ENCODE results near the gene IDH3G.
"Not testable (repeated sequence)": the region's sequence is repeated elsewhere in the genome, so short reads cannot be mapped to it uniquely, and the experiment has no call there.

Gene IDH3G

GRCh38 chrX:153763298-153763932 is 30.8 kb downstream of the IDH3G start:
- DNase-seq, result no peak

- no peak for DNase-seq
Measured at GRCh38 chrX:153762626-153763173, 31.5 kb downstream of the IDH3G start.

- DNase-seq, result no peak
Measured at GRCh38 chrX:153761863-153762262, 32.3 kb downstream of the IDH3G start.

- no peak for DNase-seq
Measured at GRCh38 chrX:153755136-153755535, 39.0 kb downstream of the IDH3G start.

- no peak for DNase-seq
Measured at GRCh38 chrX:153750127-153750774, 43.9 kb downstream of the IDH3G start.

GRCh38 chrX:153749017-153749416 is 45.2 kb downstream of the IDH3G start:
- not testable (repeated sequence) for DNase-seq

GRCh38 chrX:153746991-153747390 is 47.2 kb downstream of the IDH3G start:
- not testable (repeated sequence) for DNase-seq

- no peak for DNase-seq
Measured at GRCh38 chrX:153746359-153746758, 47.8 kb downstream of the IDH3G start.

- DNase-seq, result not testable (repeated sequence)
Measured at GRCh38 chrX:153745067-153745433, 49.1 kb downstream of the IDH3G start.

- peak in 7 of 56 donors; percentile 8 to 44 (median 32) for DNase-seq
Measured at GRCh38 chrX:153744210-153745066, 49.7 kb downstream of the IDH3G start.

GRCh38 chrX:153743468-153744209 is 50.5 kb downstream of the IDH3G start:
- not testable (repeated sequence) for DNase-seq

GRCh38 chrX:153742796-153743467 is 51.2 kb downstream of the IDH3G start:
- DNase-seq, result not testable (repeated sequence)

- not testable (repeated sequence) for DNase-seq
Measured at GRCh38 chrX:153742111-153742510, 52.1 kb downstream of the IDH3G start.

- no peak for DNase-seq
Measured at GRCh38 chrX:153741446-153741845, 52.7 kb downstream of the IDH3G start.

- no peak for DNase-seq
Measured at GRCh38 chrX:153740631-153741222, 53.4 kb downstream of the IDH3G start.

GRCh38 chrX:153739754-153740486 is 54.3 kb downstream of the IDH3G start:
- no peak for DNase-seq

- no peak for DNase-seq
Measured at GRCh38 chrX:153738056-153738605, 56.0 kb downstream of the IDH3G start.

GRCh38 chrX:153736871-153737441 is 57.2 kb downstream of the IDH3G start:
- DNase-seq, result no peak

All from amygdala (tissue), 56 donors.